C4-2B (cell line): ENCODE results near the gene CARD18.

Experiments used
- CTCF ChIP-seq: fragments of 450-650 bp; conservative IDR thresholded peaks from 2 replicates; pipeline ENCODE4 v1.5.1; 2017; ENCODE audit warnings: mild to moderate bottlenecking
- ZFX ChIP-seq: fragments of 450-650 bp; IDR thresholded peaks from 2 replicates; pipeline ENCODE4 v1.6.1; 2017

DNA sequence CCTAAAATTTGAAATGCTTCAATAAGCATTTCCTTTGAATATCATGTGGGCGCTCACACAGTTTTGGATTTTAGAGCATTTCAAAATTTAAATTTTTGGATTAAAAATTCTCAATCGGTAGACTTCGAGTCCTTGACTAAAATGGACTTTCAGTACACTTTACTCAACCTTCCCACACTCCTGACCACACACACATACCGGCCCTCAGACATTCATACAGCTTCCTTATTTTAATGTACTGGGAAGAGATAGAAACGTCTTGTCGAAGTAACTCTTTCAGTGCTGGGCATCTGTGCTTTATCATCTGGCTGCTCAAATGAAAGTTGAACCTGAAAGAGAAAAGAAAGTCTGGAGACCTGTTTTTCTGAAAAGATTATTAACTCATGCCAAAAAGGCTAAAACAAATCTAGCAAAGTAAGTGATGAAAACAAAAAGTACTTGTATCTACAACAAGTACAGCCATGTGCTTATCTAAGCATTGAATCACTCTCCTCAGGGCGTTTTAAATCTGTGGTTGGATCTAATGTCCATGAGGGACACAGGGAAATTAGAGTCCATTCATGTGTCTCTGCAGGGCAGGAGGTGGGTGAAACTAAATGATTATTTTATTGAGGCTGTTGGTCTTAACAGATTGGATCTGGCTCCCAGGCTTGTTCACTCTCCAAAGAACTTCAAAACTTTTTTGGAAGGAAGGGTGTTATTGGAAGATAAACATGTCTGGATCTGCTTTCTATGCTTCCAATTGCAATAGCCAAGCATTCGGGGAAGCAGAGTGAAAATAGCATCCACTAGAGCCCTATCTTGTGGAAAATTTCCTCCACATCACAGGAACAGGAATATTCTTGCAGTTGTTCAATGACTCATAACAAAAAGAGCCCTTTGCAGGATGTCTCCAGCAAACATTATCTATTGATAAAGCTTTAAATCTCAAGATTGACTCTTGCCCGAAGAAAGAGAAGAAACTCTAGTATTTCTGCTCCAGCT, 47.0 kb downstream of the CARD18 start:
- no peak for TF ChIP-seq CTCF
- TF ChIP-seq ZFX, result no peak
